BE2C (cell line): ENCODE data around the gene MANSC1.
"Not testable (repeated sequence)": the region's sequence is repeated elsewhere in the genome, so short reads cannot be mapped to it uniquely, and the experiment has no call there.

Experiments used
- DNase-seq: peaks from one replicate; pipeline ENCODE4 v3.0.0-alpha.2; 2020
- H3K27me3 ChIP-seq: fragments of 250-450 bp; sonication (Bioruptor Pico); 2 replicates; pipeline ENCODE4 v1.5.1; 2020; ENCODE audit warnings: mild to moderate bottlenecking
- H3K36me3 ChIP-seq: fragments of 250-450 bp; sonication (Bioruptor Pico); 2 replicates; pipeline ENCODE4 v1.5.1; 2020; ENCODE audit warnings: mild to moderate bottlenecking
- H3K4me1 ChIP-seq: fragments of 250-450 bp; sonication (Bioruptor Pico); 2 replicates; pipeline ENCODE4 v1.5.1; 2020
- H3K4me3 ChIP-seq: 2 replicates; pipeline ENCODE4 v1.5.1; 2011; ENCODE audit warnings: low read depth, low read length
- H3K9me3 ChIP-seq: fragments of 250-450 bp; sonication (Bioruptor Pico); 2 replicates; pipeline ENCODE4 v1.5.1; 2020
- CTCF ChIP-seq: IDR thresholded peaks from 2 replicates; pipeline ENCODE4 v1.5.1; 2012; ENCODE audit warnings: mild to moderate bottlenecking, low read depth, low read length

The MANSC1 gene

GRCh38 chr12:12323118-12323517 is 26.9 kb downstream of the MANSC1 start:
- TF ChIP-seq CTCF = no peak
- Histone ChIP-seq H3K27me3 (no peaks in the 10 kb centered on the region), H3K36me3 (no peaks in the 10 kb centered on the region), H3K4me3 (no peak overlapping the region), H3K4me1 (no peaks in the 10 kb centered on the region), H3K9me3 (no peaks in the 10 kb centered on the region)
- DNase-seq = no peak

- no peaks in the 10 kb centered on the region for H3K36me3 ChIP-seq
- H3K4me3 ChIP-seq = no peak overlapping the region
- DNase-seq = no peak
- H3K4me1 ChIP-seq = no peaks in the 10 kb centered on the region
- no peak for TF ChIP-seq CTCF
- H3K9me3 ChIP-seq = no peaks in the 10 kb centered on the region
- H3K27me3 ChIP-seq = no peaks in the 10 kb centered on the region
These were observed 30.4 kb downstream of the MANSC1 start for GRCh38 chr12:12319451-12320183.

DNA sequence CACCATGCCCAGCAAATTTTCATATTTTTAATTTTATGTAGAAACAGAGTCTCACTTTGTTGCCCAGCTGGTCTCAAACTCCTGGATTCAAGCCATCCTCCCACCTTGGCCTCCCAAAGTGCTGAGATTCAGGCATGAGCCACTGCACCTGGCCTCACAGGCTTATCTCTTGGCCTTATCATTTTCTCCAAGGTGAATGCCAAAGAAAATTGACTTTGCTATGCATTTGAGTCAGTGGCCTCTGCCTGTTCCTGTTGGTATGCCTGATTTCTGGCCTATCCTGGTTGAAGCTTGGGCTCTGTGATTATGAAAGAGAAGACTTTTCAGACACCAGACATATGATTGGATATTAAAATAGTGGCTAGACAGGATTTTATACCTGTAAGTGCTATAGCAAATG is 34.2 kb downstream of the MANSC1 start:
- no peak overlapping the region for H3K4me3 ChIP-seq
- no peak for TF ChIP-seq CTCF
- H3K9me3 ChIP-seq = no peaks in the 10 kb centered on the region; the same call in 1 of the 2 replicates
- H3K36me3 ChIP-seq = no peaks in the 10 kb centered on the region
- no peak for DNase-seq
- no peaks in the 10 kb centered on the region for H3K4me1 ChIP-seq
- no peaks in the 10 kb centered on the region for H3K27me3 ChIP-seq

- not testable (repeated sequence) for H3K27me3 ChIP-seq, H3K4me1 ChIP-seq, H3K9me3 ChIP-seq, H3K36me3 ChIP-seq, H3K4me3 ChIP-seq, DNase-seq
These were observed 39.3 kb downstream of the MANSC1 start for GRCh38 chr12:12310695-12311094.

GRCh38 chr12:12305568-12306300 is 44.3 kb downstream of the MANSC1 start:
- no peaks in the 10 kb centered on the region for H3K36me3 ChIP-seq
- no peaks in the 10 kb centered on the region for H3K9me3 ChIP-seq
- no peak for DNase-seq
- TF ChIP-seq CTCF = no peak
- no peak overlapping the region for H3K4me3 ChIP-seq
- no peaks in the 10 kb centered on the region for H3K27me3 ChIP-seq
- no peaks in the 10 kb centered on the region for H3K4me1 ChIP-seq

DNA sequence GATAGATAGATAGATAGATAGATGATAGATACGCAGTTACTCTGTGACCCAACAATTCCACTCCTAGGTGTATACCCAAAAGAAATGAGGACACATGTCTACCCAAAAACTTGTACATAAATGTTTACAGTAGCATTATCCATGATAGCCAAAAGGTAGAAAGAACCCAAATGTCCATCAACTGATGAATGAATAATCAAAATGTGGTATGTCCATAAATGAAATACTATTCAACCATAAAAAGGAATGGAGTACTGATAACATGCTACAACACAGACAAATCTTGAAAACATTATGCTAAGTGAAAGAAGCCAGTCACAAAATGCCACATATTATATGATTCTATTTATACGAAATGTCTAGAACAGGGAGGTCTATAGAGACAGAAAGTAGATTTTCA is 47.1 kb downstream of the MANSC1 start:
- H3K4me3 ChIP-seq = no peak overlapping the region
- no peaks in the 10 kb centered on the region for H3K9me3 ChIP-seq
- H3K27me3 ChIP-seq = no peaks in the 10 kb centered on the region
- no peaks in the 10 kb centered on the region for H3K4me1 ChIP-seq
- no peaks in the 10 kb centered on the region for H3K36me3 ChIP-seq
- DNase-seq = no peak
- no peak for TF ChIP-seq CTCF
